ENCODE results near the gene NOPCHAP1.
A peak's percentile ranks its signal among the peaks of the same experiment; 100 is the strongest.

The NOPCHAP1 gene

GRCh38 chr12:105020241-105020962, 34.3 kb downstream of the NOPCHAP1 start:
- peak; percentile 9 for DNase-seq (ENCODE audit: low spot score)

- DNase-seq (ENCODE audit: low spot score), result no peak
Measured at GRCh38 chr12:105024928-105025327, 38.8 kb downstream of the NOPCHAP1 start.

- no peak for DNase-seq (ENCODE audit: low spot score)
Measured at GRCh38 chr12:105025890-105026289, 39.8 kb downstream of the NOPCHAP1 start.

GRCh38 chr12:105026411-105026810, 40.3 kb downstream of the NOPCHAP1 start:
- DNase-seq (ENCODE audit: low spot score), result no peak

- DNase-seq (ENCODE audit: low spot score), result no peak
Measured at GRCh38 chr12:105030820-105031807, 45.0 kb downstream of the NOPCHAP1 start.

- DNase-seq (ENCODE audit: low spot score), result no peak
Measured at GRCh38 chr12:105032703-105033357, 46.7 kb downstream of the NOPCHAP1 start.

- no peak for DNase-seq (ENCODE audit: low spot score)
Measured at GRCh38 chr12:105033851-105034250, 47.7 kb downstream of the NOPCHAP1 start.
